ENCODE measurements around the gene GRID2. TPM values are rescaled to one million over a fixed set of nuclear protein-coding genes. Genes with fewer than 3 reads are reported as not detected.

Gene GRID2
- total RNA-seq, 1 donor from 2014 or later, result 2.1 TPM

- Mint-ChIP-seq H3K36me3 (ENCODE audit: unreplicated experiment) (no peaks in the 10 kb centered on the region), H3K9me3 (ENCODE audit: unreplicated experiment) (peaks cover 2% of the 10 kb centered on the region), H3K27ac (ENCODE audit: unreplicated experiment) (no peak overlapping the region), H3K4me3 (ENCODE audit: unreplicated experiment) (no peak overlapping the region), H3K27me3 (ENCODE audit: unreplicated experiment) (no peaks in the 10 kb centered on the region), H3K4me1 (ENCODE audit: low read depth, unreplicated experiment) (no peaks in the 10 kb centered on the region)
- TF ChIP-seq, protein P1, sequence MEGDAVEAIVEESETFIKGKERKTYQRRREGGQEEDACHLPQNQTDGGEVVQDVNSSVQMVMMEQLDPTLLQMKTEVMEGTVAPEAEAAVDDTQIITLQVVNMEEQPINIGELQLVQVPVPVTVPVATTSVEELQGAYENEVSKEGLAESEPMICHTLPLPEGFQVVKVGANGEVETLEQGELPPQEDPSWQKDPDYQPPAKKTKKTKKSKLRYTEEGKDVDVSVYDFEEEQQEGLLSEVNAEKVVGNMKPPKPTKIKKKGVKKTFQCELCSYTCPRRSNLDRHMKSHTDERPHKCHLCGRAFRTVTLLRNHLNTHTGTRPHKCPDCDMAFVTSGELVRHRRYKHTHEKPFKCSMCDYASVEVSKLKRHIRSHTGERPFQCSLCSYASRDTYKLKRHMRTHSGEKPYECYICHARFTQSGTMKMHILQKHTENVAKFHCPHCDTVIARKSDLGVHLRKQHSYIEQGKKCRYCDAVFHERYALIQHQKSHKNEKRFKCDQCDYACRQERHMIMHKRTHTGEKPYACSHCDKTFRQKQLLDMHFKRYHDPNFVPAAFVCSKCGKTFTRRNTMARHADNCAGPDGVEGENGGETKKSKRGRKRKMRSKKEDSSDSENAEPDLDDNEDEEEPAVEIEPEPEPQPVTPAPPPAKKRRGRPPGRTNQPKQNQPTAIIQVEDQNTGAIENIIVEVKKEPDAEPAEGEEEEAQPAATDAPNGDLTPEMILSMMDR (IDR thresholded peaks at IDR 0.05; ENCODE audit: partially characterized antibody, unreplicated experiment), result no peak
- no peak for DNase-seq
Measured at GRCh38 chr4:92566269-92566668, 262.5 kb downstream of the GRID2 start.

- no peaks in the 10 kb centered on the region for H3K36me3 Mint-ChIP-seq (ENCODE audit: unreplicated experiment)
- H3K27ac Mint-ChIP-seq (ENCODE audit: unreplicated experiment), result no peak overlapping the region
- H3K4me3 Mint-ChIP-seq (ENCODE audit: unreplicated experiment), result no peak overlapping the region
- H3K4me1 Mint-ChIP-seq (ENCODE audit: low read depth, unreplicated experiment), result no peaks in the 10 kb centered on the region
- TF ChIP-seq, protein P1 (IDR thresholded peaks at IDR 0.05; ENCODE audit: partially characterized antibody, unreplicated experiment), result no peak
- no peak for DNase-seq
- no peaks in the 10 kb centered on the region for H3K9me3 Mint-ChIP-seq (ENCODE audit: unreplicated experiment)
- H3K27me3 Mint-ChIP-seq (ENCODE audit: unreplicated experiment), result no peaks in the 10 kb centered on the region
Measured at GRCh38 chr4:92580816-92581215, 277.1 kb downstream of the GRID2 start.

DNA sequence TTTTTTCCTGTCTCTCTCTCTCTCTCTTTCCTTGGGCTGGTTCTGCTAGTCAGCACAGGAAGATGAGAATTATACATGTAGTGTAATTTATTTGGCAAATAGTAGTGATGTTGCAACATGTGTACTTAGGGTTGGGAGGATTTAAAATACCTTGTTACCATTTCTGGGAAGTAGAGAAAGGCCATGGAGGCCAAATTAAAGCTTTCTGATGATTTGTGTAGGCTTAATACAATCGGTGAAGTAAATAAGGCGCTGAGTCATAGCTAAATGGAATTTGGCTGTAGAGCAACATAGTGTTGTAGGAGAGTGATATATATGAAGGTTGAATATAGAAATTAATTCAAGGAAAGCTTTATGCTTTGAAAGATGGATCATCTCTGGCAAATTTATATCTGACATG lies 295.3 kb downstream of the GRID2 start:
- TF ChIP-seq, protein P1 (IDR thresholded peaks at IDR 0.05; ENCODE audit: partially characterized antibody, unreplicated experiment), result no peak
- H3K27ac Mint-ChIP-seq (ENCODE audit: unreplicated experiment), result no peak overlapping the region
- no peak for DNase-seq
- no peak overlapping the region for H3K4me3 Mint-ChIP-seq (ENCODE audit: unreplicated experiment)
- no peaks in the 10 kb centered on the region for H3K27me3 Mint-ChIP-seq (ENCODE audit: unreplicated experiment)
- no peaks in the 10 kb centered on the region for H3K4me1 Mint-ChIP-seq (ENCODE audit: low read depth, unreplicated experiment)
- H3K9me3 Mint-ChIP-seq (ENCODE audit: unreplicated experiment), result no peaks in the 10 kb centered on the region
- no peaks in the 10 kb centered on the region for H3K36me3 Mint-ChIP-seq (ENCODE audit: unreplicated experiment)

DNA sequence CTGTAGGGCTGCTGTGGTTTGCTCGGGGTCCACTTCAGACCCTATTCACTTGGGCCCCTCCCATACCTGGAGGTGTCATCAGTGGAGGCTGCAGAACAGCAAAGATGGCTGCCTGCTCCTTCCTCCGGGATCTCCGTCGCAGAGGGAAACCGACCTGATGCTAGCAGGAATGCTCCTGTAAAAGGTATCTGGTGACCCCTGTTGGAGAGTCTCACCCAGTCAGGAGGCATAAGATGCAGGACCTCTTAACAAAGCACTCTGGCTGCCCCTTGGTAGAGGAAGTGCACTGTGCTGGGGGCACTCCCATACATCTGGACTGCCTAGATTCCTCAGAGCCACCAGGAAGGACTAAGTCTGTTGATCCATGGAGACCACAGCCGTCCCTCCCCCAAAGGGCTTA lies 296.9 kb downstream of the GRID2 start:
- no peaks in the 10 kb centered on the region for H3K27me3 Mint-ChIP-seq (ENCODE audit: unreplicated experiment)
- H3K9me3 Mint-ChIP-seq (ENCODE audit: unreplicated experiment), result no peaks in the 10 kb centered on the region
- H3K4me3 Mint-ChIP-seq (ENCODE audit: unreplicated experiment), result no peak overlapping the region
- no peaks in the 10 kb centered on the region for H3K4me1 Mint-ChIP-seq (ENCODE audit: low read depth, unreplicated experiment)
- H3K27ac Mint-ChIP-seq (ENCODE audit: unreplicated experiment), result no peak overlapping the region
- DNase-seq, result no peak
- no peaks in the 10 kb centered on the region for H3K36me3 Mint-ChIP-seq (ENCODE audit: unreplicated experiment)
- TF ChIP-seq, protein P1 (IDR thresholded peaks at IDR 0.05; ENCODE audit: partially characterized antibody, unreplicated experiment), result no peak

DNA sequence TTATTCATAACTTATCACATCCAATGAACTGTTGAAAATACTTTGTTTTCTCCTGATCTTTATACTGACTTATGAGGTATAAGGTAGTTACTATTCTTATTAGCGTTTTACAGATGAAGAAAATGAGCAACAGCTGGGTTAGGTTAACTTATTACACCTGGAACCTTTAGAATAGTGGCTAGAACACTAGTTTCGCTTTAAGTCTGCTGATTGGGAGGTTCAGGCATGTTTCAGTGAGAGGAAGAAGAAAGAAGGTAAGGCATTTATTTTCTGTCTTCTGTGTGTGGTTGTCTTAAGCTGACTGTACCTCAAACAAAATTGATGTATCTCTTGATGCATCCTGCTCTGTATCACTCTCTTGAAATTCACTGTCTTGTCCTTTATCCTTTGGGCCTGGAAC lies 302.5 kb downstream of the GRID2 start:
- Mint-ChIP-seq H3K27me3 (ENCODE audit: unreplicated experiment) (no peaks in the 10 kb centered on the region), H3K27ac (ENCODE audit: unreplicated experiment) (no peak overlapping the region)
- DNase-seq, result no peak

More for the DNA sequence above, 302.5 kb downstream of the GRID2 start:
- Mint-ChIP-seq H3K4me1 (ENCODE audit: low read depth, unreplicated experiment) (no peaks in the 10 kb centered on the region), H3K36me3 (ENCODE audit: unreplicated experiment) (no peaks in the 10 kb centered on the region), H3K9me3 (ENCODE audit: unreplicated experiment) (no peaks in the 10 kb centered on the region), H3K4me3 (ENCODE audit: unreplicated experiment) (no peak overlapping the region)
- TF ChIP-seq, protein P1 (IDR thresholded peaks at IDR 0.05; ENCODE audit: partially characterized antibody, unreplicated experiment), result no peak
